Stimulated activated CD8-positive, alpha-beta memory T cell treated with anti-CD3 and anti-CD28 coated beads, Interleukin-7, amount 100 ng/mL, for 24 hours (primary cell): ENCODE data around the gene TBP.

ENCODE experiments used
- DNase-seq: peaks from one replicate; pipeline ENCODE4 v3.0.0-alpha.2; 2020; ENCODE audit warnings: low read depth

TBP gene

GRCh38 chr6:170535004-170535403 is 19.2 kb upstream of the TBP start:
- no peak for DNase-seq

GRCh38 chr6:170536671-170537070 is 17.5 kb upstream of the TBP start:
- DNase-seq: no peak

GRCh38 chr6:170537329-170537728 is 16.8 kb upstream of the TBP start:
- DNase-seq: no peak

- DNase-seq: no peak
These were observed 12.0 kb upstream of the TBP start for GRCh38 chr6:170542031-170542719.

GRCh38 chr6:170545405-170545804 is 8.8 kb upstream of the TBP start:
- no peak for DNase-seq

- peak; percentile 78 for DNase-seq
These were observed 1.2 kb upstream of the TBP start, which contains the start of gene PSMB1 for GRCh38 chr6:170552765-170553533. TSS of gene PSMB1 (minus strand) at chr6:170553307. CDS start at chr6:170553242, 65 bp downstream.

- no peak for DNase-seq
These were observed 596 bp upstream of the TBP start for GRCh38 chr6:170553534-170554012.

GRCh38 chr6:170554796-170555137 is 598 bp downstream of the TBP start:
- no peak for DNase-seq

GRCh38 chr6:170555305-170555704 is 1.1 kb downstream of the TBP start:
- DNase-seq: no peak

GRCh38 chr6:170561555-170561954 is 7.4 kb downstream of the TBP start:
- DNase-seq: no peak

- DNase-seq: no peak
These were observed 10.9 kb downstream of the TBP start for GRCh38 chr6:170564936-170565530.

GRCh38 chr6:170572704-170573466 is 18.7 kb downstream of the TBP start:
- DNase-seq: no peak

GRCh38 chr6:170575250-170575649 is 21.1 kb downstream of the TBP start:
- no peak for DNase-seq

GRCh38 chr6:170578909-170579308 is 24.7 kb downstream of the TBP start:
- DNase-seq: no peak

GRCh38 chr6:170583756-170584180 is 29.6 kb downstream of the TBP start:
- DNase-seq: no peak

GRCh38 chr6:170584181-170584953 is 30.2 kb downstream of the TBP start, which contains the start of gene PDCD2:
TSS of gene PDCD2 (minus strand) at chr6:170584637. CDS start at chr6:170584581, 56 bp downstream.
- DNase-seq: peak; percentile 79

- DNase-seq: no peak
These were observed 30.9 kb downstream of the TBP start for GRCh38 chr6:170584954-170585498.

GRCh38 chr6:170590725-170591124 is 36.6 kb downstream of the TBP start:
- no peak for DNase-seq

- DNase-seq: no peak
These were observed 42.3 kb downstream of the TBP start for GRCh38 chr6:170596426-170596825.

- no peak for DNase-seq
These were observed 43.1 kb downstream of the TBP start for GRCh38 chr6:170597278-170597677.
